ENCODE measurements around the gene CHPF2. TPM values are rescaled to one million over a fixed set of nuclear protein-coding genes. Genes with fewer than 3 reads are reported as not detected.

Gene CHPF2
- total RNA-seq, 4 donors from 2014 or later = 18.5 to 32.6 (median 31.2) TPM

DNA sequence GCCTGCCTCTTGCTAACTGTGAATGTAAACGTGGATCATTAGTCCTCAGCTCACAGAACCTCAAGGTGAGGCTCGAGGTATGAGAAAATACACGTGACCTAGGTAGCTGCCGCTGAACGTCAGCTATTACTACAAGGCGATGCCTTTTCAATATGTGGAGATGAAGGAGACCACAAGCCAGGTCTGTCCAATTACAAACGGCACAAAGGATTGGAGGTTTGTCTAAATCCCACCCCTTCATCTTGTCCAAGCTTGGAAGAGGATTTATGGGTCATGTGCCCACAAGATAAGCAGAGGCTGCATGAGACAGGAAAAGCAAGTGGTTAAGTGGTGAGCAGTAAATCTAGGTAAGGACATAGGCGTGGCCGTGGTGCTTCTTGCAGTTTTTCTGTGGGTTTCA lies 25.4 kb upstream of the CHPF2 start:
- TF ChIP-seq, protein P1, sequence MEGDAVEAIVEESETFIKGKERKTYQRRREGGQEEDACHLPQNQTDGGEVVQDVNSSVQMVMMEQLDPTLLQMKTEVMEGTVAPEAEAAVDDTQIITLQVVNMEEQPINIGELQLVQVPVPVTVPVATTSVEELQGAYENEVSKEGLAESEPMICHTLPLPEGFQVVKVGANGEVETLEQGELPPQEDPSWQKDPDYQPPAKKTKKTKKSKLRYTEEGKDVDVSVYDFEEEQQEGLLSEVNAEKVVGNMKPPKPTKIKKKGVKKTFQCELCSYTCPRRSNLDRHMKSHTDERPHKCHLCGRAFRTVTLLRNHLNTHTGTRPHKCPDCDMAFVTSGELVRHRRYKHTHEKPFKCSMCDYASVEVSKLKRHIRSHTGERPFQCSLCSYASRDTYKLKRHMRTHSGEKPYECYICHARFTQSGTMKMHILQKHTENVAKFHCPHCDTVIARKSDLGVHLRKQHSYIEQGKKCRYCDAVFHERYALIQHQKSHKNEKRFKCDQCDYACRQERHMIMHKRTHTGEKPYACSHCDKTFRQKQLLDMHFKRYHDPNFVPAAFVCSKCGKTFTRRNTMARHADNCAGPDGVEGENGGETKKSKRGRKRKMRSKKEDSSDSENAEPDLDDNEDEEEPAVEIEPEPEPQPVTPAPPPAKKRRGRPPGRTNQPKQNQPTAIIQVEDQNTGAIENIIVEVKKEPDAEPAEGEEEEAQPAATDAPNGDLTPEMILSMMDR (IDR thresholded peaks at IDR 0.05) = no peak
- TF ChIP-seq POLR2A (IDR thresholded peaks at IDR 0.05) = no peak
- Histone ChIP-seq H3K4me3 (no peak overlapping the region), H3K9me3 (no peaks in the 10 kb centered on the region), H3K27me3 (no peaks in the 10 kb centered on the region), H3K4me1 (no peaks in the 10 kb centered on the region), H3K36me3 (no peaks in the 10 kb centered on the region), H3K27ac (no peak overlapping the region)
- no peak for DNase-seq
- intact Hi-C loops (cut with DNase I; ENCODE audit: low total_unique reads) = no loop called here

DNA sequence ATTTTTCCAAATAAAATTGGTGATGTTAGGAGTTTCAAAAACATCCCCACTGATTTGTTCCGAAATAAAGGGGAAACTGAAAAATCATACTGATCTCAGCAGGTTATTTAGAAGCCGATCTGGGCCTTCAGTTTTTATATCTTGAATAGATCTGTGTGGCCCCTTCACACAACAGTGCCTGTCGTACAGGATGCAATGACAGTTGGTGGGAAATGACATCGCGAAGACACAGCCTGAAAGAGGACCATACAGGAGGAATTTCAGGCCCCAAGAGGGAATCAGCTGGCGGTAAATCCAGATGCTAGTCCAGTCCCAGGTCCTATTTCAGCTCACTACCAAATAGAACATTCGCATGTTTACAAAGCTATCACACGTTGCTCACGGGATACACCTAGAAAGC lies 25.0 kb upstream of the CHPF2 start:
- Histone ChIP-seq H3K9me3 (no peaks in the 10 kb centered on the region), H3K36me3 (no peaks in the 10 kb centered on the region), H3K27ac (no peak overlapping the region), H3K4me3 (no peak overlapping the region), H3K27me3 (no peaks in the 10 kb centered on the region), H3K4me1 (no peaks in the 10 kb centered on the region)
- TF ChIP-seq, protein P1 (IDR thresholded peaks at IDR 0.05) = no peak
- TF ChIP-seq POLR2A (IDR thresholded peaks at IDR 0.05) = no peak
- DNase-seq = no peak
- intact Hi-C loops (cut with DNase I; ENCODE audit: low total_unique reads) = no loop called here

- no peak overlapping the region for H3K4me3 ChIP-seq
- intact Hi-C loops (cut with DNase I; ENCODE audit: low total_unique reads) = no loop called here
- no peak for TF ChIP-seq POLR2A (IDR thresholded peaks at IDR 0.05)
- TF ChIP-seq, protein P1 (IDR thresholded peaks at IDR 0.05) = no peak
- no peak for DNase-seq
- no peak overlapping the region for H3K27ac ChIP-seq
- H3K4me1 ChIP-seq = no peaks in the 10 kb centered on the region
- no peaks in the 10 kb centered on the region for H3K27me3 ChIP-seq
- H3K9me3 ChIP-seq = no peaks in the 10 kb centered on the region
- H3K36me3 ChIP-seq = no peaks in the 10 kb centered on the region
Measured at GRCh38 chr7:151207804-151208203, 24.5 kb upstream of the CHPF2 start.

DNA sequence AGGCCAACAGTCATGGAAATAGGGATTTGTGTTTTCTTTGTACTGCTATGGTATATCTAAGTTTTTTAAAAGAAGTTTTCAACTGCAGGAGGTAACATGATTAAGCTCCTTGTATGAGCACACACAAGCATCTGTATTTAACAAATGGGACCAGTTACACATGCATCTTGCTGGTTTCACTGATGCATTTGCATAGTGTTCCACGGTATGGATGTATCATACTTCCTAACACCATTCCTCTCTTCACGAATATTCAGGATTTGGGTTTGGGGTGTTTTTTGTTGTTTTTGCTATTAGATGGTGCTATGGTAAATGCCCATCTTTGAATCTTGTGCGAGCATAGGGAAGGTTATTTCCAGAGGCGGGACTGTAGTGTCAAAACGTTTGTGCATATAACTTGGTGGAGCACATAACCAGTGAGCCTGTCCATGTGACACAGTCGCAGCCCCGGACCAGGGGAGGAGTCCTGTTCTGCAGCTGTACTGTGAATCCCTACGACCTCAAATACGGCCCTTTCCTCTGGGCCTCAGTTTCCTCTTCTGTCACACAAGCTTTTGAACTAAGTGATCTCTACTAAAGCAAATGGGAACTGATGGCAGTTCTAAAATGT lies 23.9 kb upstream of the CHPF2 start:
- no peaks in the 10 kb centered on the region for H3K4me1 ChIP-seq
- intact Hi-C loops (cut with DNase I; ENCODE audit: low total_unique reads) = no loop called here
- H3K27ac ChIP-seq = no peak overlapping the region
- H3K4me3 ChIP-seq = no peak overlapping the region
- H3K27me3 ChIP-seq = no peaks in the 10 kb centered on the region
- H3K9me3 ChIP-seq = no peaks in the 10 kb centered on the region
- TF ChIP-seq, protein P1 (IDR thresholded peaks at IDR 0.05) = no peak
- no peak for TF ChIP-seq POLR2A (IDR thresholded peaks at IDR 0.05)
- no peaks in the 10 kb centered on the region for H3K36me3 ChIP-seq
- no peak for DNase-seq

DNA sequence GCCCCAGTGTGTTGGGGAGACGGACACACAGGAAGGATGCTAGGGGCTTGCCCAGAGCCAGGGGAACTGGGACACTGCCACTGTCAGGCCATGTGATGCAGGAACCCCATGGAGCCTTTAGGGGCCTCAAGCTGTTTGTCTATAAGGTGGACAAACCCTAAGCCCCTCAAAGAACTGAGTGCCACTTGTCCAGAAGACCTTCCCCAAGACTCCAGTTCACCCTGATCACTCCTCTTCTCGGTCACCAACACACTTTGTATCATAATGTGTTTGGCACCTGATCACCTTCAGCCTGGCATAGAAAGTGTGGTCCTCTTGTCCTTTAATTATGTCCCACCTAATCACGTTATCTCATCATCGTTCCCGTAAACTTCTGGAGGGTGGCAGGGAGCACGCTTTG lies 22.7 kb upstream of the CHPF2 start:
- TF ChIP-seq, protein P1 (IDR thresholded peaks at IDR 0.05) = no peak
- no peak for TF ChIP-seq POLR2A (IDR thresholded peaks at IDR 0.05)
- intact Hi-C loops (cut with DNase I; ENCODE audit: low total_unique reads) = no loop called here
- H3K4me3 ChIP-seq = no peak overlapping the region

More for the DNA sequence above, 22.7 kb upstream of the CHPF2 start:
- Histone ChIP-seq H3K27me3 (no peaks in the 10 kb centered on the region), H3K4me1 (no peaks in the 10 kb centered on the region), H3K36me3 (no peaks in the 10 kb centered on the region), H3K27ac (no peak overlapping the region), H3K9me3 (no peaks in the 10 kb centered on the region)
- DNase-seq = no peak

Measured in uterus (tissue), 4 donors.